ENCODE results near the gene IL2RA. TPM values are rescaled to one million over a fixed set of nuclear protein-coding genes. Genes with fewer than 3 reads are reported as not detected.
"Not testable (repeated sequence)": the region's sequence is repeated elsewhere in the genome, so short reads cannot be mapped to it uniquely, and the experiment has no call there.

The IL2RA gene
- total and polyA plus RNA-seq, 9 of the 15 experiments (the other 6 are each of a cell fraction or from before 2014, with no cell fraction given) = 0.95 TPM; not detected in 8

DNA sequence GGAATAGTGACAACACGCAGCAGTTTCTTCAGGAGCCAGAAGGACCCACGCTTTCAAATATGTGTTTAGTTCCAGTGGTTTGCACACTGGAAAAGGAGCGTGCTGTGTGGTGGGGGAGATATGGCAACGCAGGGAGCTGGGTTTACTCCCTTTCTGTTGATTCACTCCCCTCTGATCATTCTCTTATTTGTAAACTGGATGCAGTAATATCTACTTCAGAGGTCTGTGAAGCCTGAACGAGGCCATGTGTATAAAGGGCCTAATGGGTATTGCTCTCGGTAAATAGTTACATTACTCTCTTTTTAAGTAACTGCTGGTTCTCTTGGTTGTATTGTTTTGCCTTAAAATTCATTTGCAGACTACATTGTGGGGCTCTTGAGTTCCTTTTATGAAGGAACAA is 45.9 kb upstream of the IL2RA start:
- Histone ChIP-seq H3K36me3 (ENCODE audit: control insufficient read depth, insufficient read depth, low read length) (peaks cover 96% of the 10 kb centered on the region), H3K27me3 (ENCODE audit: control insufficient read depth in 2 of 2, insufficient read depth in 2 of 2, low read length in 2 of 2) (no peaks in the 10 kb centered on the region), H3K9ac (ENCODE audit: insufficient read depth in 1 of 2, low read depth in 2 of 2, low read length in 2 of 2) (no peak overlapping the region), H3K27ac (ENCODE audit: extremely low read depth, low read depth, low read length) (no peak overlapping the region), H3K79me2 (ENCODE audit: control insufficient read depth, insufficient read depth, low read length) (peaks cover 13% of the 10 kb centered on the region), H3K9me1 (ENCODE audit: control insufficient read depth, insufficient read depth, low read length) (no peaks in the 10 kb centered on the region), H3K9me3 (replicated peaks; ENCODE audit: control insufficient read depth, insufficient read depth, low read depth, low read length) (no peaks in the 10 kb centered on the region), H3K4me1 (replicated peaks in 1 of 2; ENCODE audit: control insufficient read depth in 2 of 2, insufficient read depth in 2 of 2, low read length in 2 of 2) (no peaks in the 10 kb centered on the region; a peak in 1 of 5 replicates), H3K4me3 (no peak overlapping the region), H3K4me2 (ENCODE audit: insufficient read depth, low read length) (no peak overlapping the region), H4K20me1 (replicated peaks; ENCODE audit: control insufficient read depth, insufficient read depth, low read length) (no peaks in the 10 kb centered on the region), H2AFZ (ENCODE audit: low read depth, low read length) (no peak overlapping the region)
- intact Hi-C loops (cut with micrococcal nuclease) (loop anchor here (2.0 to 5.0 kb wide), 2 partner anchors 44 to 95 kb away; partner anchors contain the start of gene PFKFB3), in situ Hi-C loops (cut with MboI) (loop anchor here (25.0 kb wide), 1 partner anchor 554 kb away; no protein-coding TSS in a partner anchor)
- FAIRE-seq (no peak), ATAC-seq (no peak), DNase-seq (ENCODE audit: extremely low read depth in 1 of 4, low spot score in 3 of 4) (no peak)
- TF ChIP-seq POLR2AphosphoS2 (IDR thresholded peaks at IDR 0.05; ENCODE audit: low read length) = no peak
- no peak for TF ChIP-seq ZNF780A (CRISPR knock-in tag; IDR thresholded peaks at IDR 0.05)
- no TSS peak for BruUV-seq (replicated peaks)
- ChIA-PET POLR2A (interaction anchor here (0.6 kb wide), 1 partner anchor 293 kb away, joined by 3 read pairs; no protein-coding TSS in a partner anchor), CTCF (ENCODE audit: low intra/inter-chr PET ratio) (interaction anchor here (0.8 to 3.5 kb wide), 4 partner anchors 43 to 298 kb away, joined by 4 to 37 read pairs (median 10); partner anchors contain the start of gene PFKFB3)
- 75% methylated on average over 6 of the region's 6 CpGs for WGBS (ENCODE audit: insufficient coverage, low coverage, missing lambda C conversion rate)

DNA sequence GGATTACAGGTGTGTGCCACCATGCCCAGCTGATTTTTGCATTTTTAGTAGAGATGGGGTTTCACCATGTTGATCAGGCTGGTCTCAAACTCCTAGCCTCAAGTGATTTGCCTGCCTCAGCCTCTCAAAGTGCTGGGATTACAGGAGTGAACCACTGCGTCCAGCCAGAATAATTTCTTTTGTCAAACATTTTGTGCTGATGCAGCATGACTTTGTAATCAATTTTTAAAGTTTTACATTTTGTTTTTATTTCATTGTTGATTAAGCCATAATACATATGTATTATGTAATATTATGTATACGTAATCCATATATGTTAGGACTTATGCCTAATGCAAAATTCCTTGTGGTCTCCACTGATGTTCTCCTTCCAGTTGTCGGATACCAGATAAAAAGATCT is 45.4 kb upstream of the IL2RA start:
- H3K9ac ChIP-seq (ENCODE audit: insufficient read depth in 1 of 2, low read depth in 2 of 2, low read length in 2 of 2); BruUV-seq (replicated peaks); H3K27me3 ChIP-seq (ENCODE audit: control insufficient read depth in 2 of 2, insufficient read depth in 2 of 2, low read length in 2 of 2); H3K4me1 ChIP-seq (replicated peaks in 1 of 2; ENCODE audit: control insufficient read depth in 2 of 2, insufficient read depth in 2 of 2, low read length in 2 of 2); H3K27ac ChIP-seq (ENCODE audit: extremely low read depth, low read depth, low read length); ATAC-seq; H4K20me1 ChIP-seq (replicated peaks; ENCODE audit: control insufficient read depth, insufficient read depth, low read length); H3K4me3 ChIP-seq; H2AFZ ChIP-seq (ENCODE audit: low read depth, low read length); H3K9me1 ChIP-seq (ENCODE audit: control insufficient read depth, insufficient read depth, low read length); CTCF ChIA-PET (ENCODE audit: low intra/inter-chr PET ratio); DNase-seq (ENCODE audit: extremely low read depth in 1 of 4, low spot score in 3 of 4); FAIRE-seq; H3K4me2 ChIP-seq (ENCODE audit: insufficient read depth, low read length); H3K9me3 ChIP-seq (replicated peaks; ENCODE audit: control insufficient read depth, insufficient read depth, low read depth, low read length): not testable (repeated sequence)
- WGBS (ENCODE audit: insufficient coverage, low coverage, missing lambda C conversion rate) = 82% methylated on average over 3 of the region's 3 CpGs
- POLR2A ChIA-PET = interaction anchor here (0.6 kb wide), 1 partner anchor 294 kb away, joined by 3 read pairs; no protein-coding TSS in a partner anchor
- in situ Hi-C loops (cut with MboI) = loop anchor here (25.0 kb wide), 1 partner anchor 555 kb away; no protein-coding TSS in a partner anchor
- intact Hi-C loops (cut with micrococcal nuclease) = loop anchor here (2.0 to 5.0 kb wide), 2 partner anchors 45 to 95 kb away; partner anchors contain the start of gene PFKFB3
- TF ChIP-seq ZNF316 (IDR thresholded peaks at IDR 0.05) (peak; percentile 81), MAFG (tag; conservative IDR thresholded peaks at IDR 0.05) (peak; percentile 56), C11orf30 (IDR thresholded peaks at IDR 0.05; ENCODE audit: low read depth) (peak; percentile 65; the same call in 1 of the 2 replicates)
- Histone ChIP-seq H3K79me2 (ENCODE audit: control insufficient read depth, insufficient read depth, low read length) (peaks cover 17% of the 10 kb centered on the region), H3K36me3 (ENCODE audit: control insufficient read depth, insufficient read depth, low read length) (peaks cover 96% of the 10 kb centered on the region)
